ENCODE results near the gene TBC1D26. TPM values are rescaled to one million over a fixed set of nuclear protein-coding genes. Genes with fewer than 3 reads are reported as not detected.
"Not testable (repeated sequence)": the region's sequence is repeated elsewhere in the genome, so short reads cannot be mapped to it uniquely, and the experiment has no call there.

TBC1D26 gene
- under 1 TPM in 1 of 4 donors, not detected in 3; 0.28 TPM for total RNA-seq

GRCh38 chr17:15731900-15732299, at the start of gene TBC1D26:
Gene TBC1D26 (plus strand): TSS chr17:15732283. CDS start chr17:15735349, 3,066 bp downstream.
- not testable (repeated sequence) for H3K36me3 ChIP-seq

GRCh38 chr17:15683135-15683534, 48.9 kb upstream of the TBC1D26 start:
- H3K4me1 ChIP-seq, H3K36me3 ChIP-seq, H3K27me3 ChIP-seq, DNase-seq, H3K9me3 ChIP-seq, H3K4me3 ChIP-seq, H3K27ac ChIP-seq: not testable (repeated sequence)

More at GRCh38 chr17:15731900-15732299, at the start of gene TBC1D26:
- H3K27me3 ChIP-seq, H3K27ac ChIP-seq, H3K9me3 ChIP-seq, H3K4me3 ChIP-seq, H3K4me1 ChIP-seq, DNase-seq: not testable (repeated sequence)

GRCh38 chr17:15683824-15684478, 48.1 kb upstream of the TBC1D26 start, which contains the start of gene TRIM16:
Gene TRIM16 (minus strand): TSS chr17:15684311. CDS start chr17:15651609, 32,702 bp downstream.
- TF ChIP-seq POLR2A (IDR thresholded peaks at IDR 0.05) (peak in 1 of 2 donors; percentile 24), CTCF (IDR thresholded peaks at IDR 0.05) (peak in 1 of 6 experiments; percentile 38)
- H3K9me3 ChIP-seq, H3K4me1 ChIP-seq, H3K27me3 ChIP-seq, H3K36me3 ChIP-seq: not testable (repeated sequence)
- H3K27ac ChIP-seq, result peak within 1 kb of the TSS in 3 of 4 donors; percentile 1 to 46 (median 44)
- DNase-seq, result peak; percentile 78 to 92 (median 86)
- peak within 1 kb of the TSS; percentile 48 to 75 (median 52) for H3K4me3 ChIP-seq

- H3K36me3 ChIP-seq, H3K4me3 ChIP-seq, H3K9me3 ChIP-seq, H3K27me3 ChIP-seq, H3K4me1 ChIP-seq, H3K27ac ChIP-seq, DNase-seq: not testable (repeated sequence)
Observed at GRCh38 chr17:15687494-15687893, 44.6 kb upstream of the TBC1D26 start.

- peak overlapping the region; percentile 46 to 71 (median 63) for H3K4me3 ChIP-seq
- not testable (repeated sequence) for H3K36me3 ChIP-seq, H3K27me3 ChIP-seq, DNase-seq, H3K9me3 ChIP-seq, H3K4me1 ChIP-seq
- peak overlapping the region; percentile 48 to 71 (median 56) for H3K27ac ChIP-seq
Observed at GRCh38 chr17:15698967-15699366, 33.1 kb upstream of the TBC1D26 start.

GRCh38 chr17:15699413-15699924, 32.6 kb upstream of the TBC1D26 start, which contains the start of gene ZNF286A:
Gene ZNF286A (plus strand): TSS chr17:15699752. CDS start chr17:15700330, 578 bp downstream.
- not testable (repeated sequence) for H3K27me3 ChIP-seq, H3K4me1 ChIP-seq, H3K36me3 ChIP-seq, H3K9me3 ChIP-seq
- H3K27ac ChIP-seq, result peak within 1 kb of the TSS; percentile 48 to 71 (median 56)
- peak within 1 kb of the TSS; percentile 46 to 71 (median 63) for H3K4me3 ChIP-seq
- DNase-seq, result peak; percentile 97 to 99 (median 98)
- TF ChIP-seq POLR2A (IDR thresholded peaks at IDR 0.05), result peak in 1 of 2 donors; percentile 28

GRCh38 chr17:15699937-15700336, 32.1 kb upstream of the TBC1D26 start:
- H3K27ac ChIP-seq, result peak overlapping the region; percentile 48 to 71 (median 56)
- not testable (repeated sequence) for H3K27me3 ChIP-seq, H3K36me3 ChIP-seq, H3K4me1 ChIP-seq, H3K9me3 ChIP-seq, DNase-seq
- peak overlapping the region; percentile 46 to 71 (median 63) for H3K4me3 ChIP-seq

- not testable (repeated sequence) for H3K27ac ChIP-seq, DNase-seq, H3K4me3 ChIP-seq, H3K27me3 ChIP-seq, H3K4me1 ChIP-seq, H3K9me3 ChIP-seq
- H3K36me3 ChIP-seq, result peaks cover 0 to 37% (median 0%) of the 10 kb centered on the region in 3 donors
Observed at GRCh38 chr17:15704239-15704638, 27.8 kb upstream of the TBC1D26 start.

GRCh38 chr17:15704813-15705212, 27.3 kb upstream of the TBC1D26 start:
- DNase-seq, H3K27ac ChIP-seq, H3K4me1 ChIP-seq, H3K4me3 ChIP-seq, H3K27me3 ChIP-seq, H3K9me3 ChIP-seq: not testable (repeated sequence)
- H3K36me3 ChIP-seq, result peaks cover 0 to 37% (median 0%) of the 10 kb centered on the region in 3 donors

GRCh38 chr17:15708879-15709278, 23.2 kb upstream of the TBC1D26 start:
- H3K27ac ChIP-seq, H3K4me1 ChIP-seq, DNase-seq, H3K4me3 ChIP-seq, H3K27me3 ChIP-seq: not testable (repeated sequence)
- H3K9me3 ChIP-seq, result peaks cover 0 to 11% (median 0%) of the 10 kb centered on the region in 4 donors
- peaks cover 0 to 39% (median 0%) of the 10 kb centered on the region in 3 donors for H3K36me3 ChIP-seq

GRCh38 chr17:15716601-15717563, 15.2 kb upstream of the TBC1D26 start:
- not testable (repeated sequence) for H3K27me3 ChIP-seq, H3K27ac ChIP-seq, DNase-seq, H3K4me3 ChIP-seq, H3K4me1 ChIP-seq
- peaks cover 0 to 13% (median 0%) of the 10 kb centered on the region in 3 donors for H3K36me3 ChIP-seq
- H3K9me3 ChIP-seq, result peaks cover 0 to 32% (median 6%) of the 10 kb centered on the region in 4 donors

GRCh38 chr17:15730535-15730934, 1.5 kb upstream of the TBC1D26 start:
- not testable (repeated sequence) for H3K27ac ChIP-seq, H3K36me3 ChIP-seq, H3K27me3 ChIP-seq, DNase-seq, H3K9me3 ChIP-seq, H3K4me1 ChIP-seq, H3K4me3 ChIP-seq

GRCh38 chr17:15733174-15733789, 1.2 kb downstream of the TBC1D26 start:
- not testable (repeated sequence) for H3K27me3 ChIP-seq, H3K36me3 ChIP-seq, H3K27ac ChIP-seq, DNase-seq, H3K4me3 ChIP-seq, H3K4me1 ChIP-seq, H3K9me3 ChIP-seq
